K562 (cell line): ENCODE measurements around the gene MAP1LC3A. TPM values are rescaled to one million over a fixed set of nuclear protein-coding genes. Genes with fewer than 3 reads are reported as not detected.

Experiments used
- ATF7 ChIP-seq: fragments of 450-650 bp; IDR thresholded peaks from 2 replicates; pipeline ENCODE4 v1.7.1; 2014; ENCODE audit warnings: mild to moderate bottlenecking, moderate library complexity
- BRF2 ChIP-seq: IDR thresholded peaks from 3 replicates; pipeline ENCODE4 v1.6.1; 2011; ENCODE audit warnings: borderline replicate concordance, mild to moderate bottlenecking; ENCODE audit not compliant: insufficient read length, insufficient read depth
- CTCF ChIP-seq, 3 experiments: IDR thresholded peaks in 2 of 3; conservative IDR thresholded peaks in 1 of 3; 2 replicates each; pipeline ENCODE4 v1.5.1; 2011 to 2012; ENCODE audit warnings: low read length in 3 of 3, mild to moderate bottlenecking in 3 of 3, control low read depth in 2 of 3, improper control_type of control experiment in 1 of 3, inconsistent platforms in 1 of 3, low read depth in 1 of 3, mixed read lengths in 1 of 3, moderate library complexity in 1 of 3; ENCODE audit not compliant: insufficient read depth in 2 of 3
- FOXM1 ChIP-seq, 2 experiments: fragments of 450-650 bp in 1 of 2; sonication (generic) in 1 of 2; formaldehyde crosslinking in 1 of 2; IDR thresholded peaks; 2 replicates each; pipeline versions ENCODE4 v1.6.1 to v1.9.0; 2017 to 2022; ENCODE audit warnings: low read depth in 2 of 2, mild to moderate bottlenecking in 2 of 2, missing genetic modification reagents in 1 of 2, moderate library complexity in 1 of 2
- HIVEP1 ChIP-seq: fragments of 250-450 bp; sonication (Bioruptor Pico); IDR thresholded peaks from 2 replicates; pipeline ENCODE4 v1.4.0; 2020; ENCODE audit warnings: mild to moderate bottlenecking
- JUN ChIP-seq, 2 experiments: sonication (generic) in 1 of 2; formaldehyde crosslinking in 1 of 2; IDR thresholded peaks; 2 replicates each; pipeline versions ENCODE4 v1.6.1 to v1.8.0; 2012 to 2022; ENCODE audit warnings: borderline replicate concordance in 2 of 2, mild to moderate bottlenecking in 2 of 2, improper control_type of control experiment in 1 of 2, low read depth in 1 of 2, low read length in 1 of 2, missing genetic modification reagents in 1 of 2
- MAFF ChIP-seq: IDR thresholded peaks from 2 replicates; pipeline ENCODE4 v1.6.1; 2012; ENCODE audit warnings: low read length, improper control_type of control experiment
- NCOA1 ChIP-seq: fragments of 450-650 bp; IDR thresholded peaks from 2 replicates; pipeline ENCODE4 v1.6.1; 2016; ENCODE audit warnings: low read depth
- POU5F1 ChIP-seq: fragments of 150-350 bp; IDR thresholded peaks from 2 replicates; pipeline ENCODE4 v1.6.1; 2014; ENCODE audit warnings: borderline replicate concordance, low read length, low read depth, mild to moderate bottlenecking; ENCODE audit not compliant: partially characterized antibody
- REST ChIP-seq, 2 experiments: fragments of 450-650 bp; formaldehyde crosslinking in 1 of 2; IDR thresholded peaks; 2 replicates each; pipeline versions ENCODE4 v1.4.0 to v1.6.1; 2014 to 2020; ENCODE audit warnings: mild to moderate bottlenecking in 2 of 2, borderline replicate concordance in 1 of 2, low read depth in 1 of 2
- SMARCE1 ChIP-seq: fragments of 450-650 bp; IDR thresholded peaks from 2 replicates; pipeline ENCODE4 v1.7.1; 2016; ENCODE audit warnings: mild to moderate bottlenecking
- SRSF9 ChIP-seq: fragments of 200-400 bp; formaldehyde crosslinking; IDR thresholded peaks from 2 replicates; pipeline ENCODE4 v1.6.1; 2017; ENCODE audit warnings: low read depth, low read length, borderline replicate concordance
- ZNF133 ChIP-seq: fragments of 250-450 bp; sonication (Bioruptor Pico); IDR thresholded peaks from 2 replicates; pipeline ENCODE4 v1.4.0; 2020; ENCODE audit warnings: mild to moderate bottlenecking
- polyA plus RNA-seq, 8 experiments: library from polyadenylated mRNA; depleted of rRNA in 4 of 8; stranded (reverse) in 5 of 8; unstranded in 3 of 8; fragments of >200 nt; fragmentation: Nextera tagmentation in 2 of 8; fragmentation: Illumina TruSeq in 1 of 8; extraction: Ambion mirVana in 2 of 8; extraction: Trizol in 1 of 8; gene quantifications; 2 replicates each; pipeline versions ENCODE4 v1.2.1 to v1.2.3, GENCODE V29; 2011 to 2014; ENCODE audit warnings: inconsistent platforms in 1 of 8, missing spikeins in 1 of 8
- total RNA-seq, 7 experiments: library from RNA; depleted of rRNA in 6 of 7; stranded (reverse); fragments of >200 nt in 6 of 7; fragmentation: Illumina TruSeq in 2 of 7; extraction: Trizol in 2 of 7; gene quantifications; 2 replicates each; pipeline versions ENCODE4 v1.2.1 to v1.2.3, GENCODE V29; 2011 to 2021; ENCODE audit warnings: low replicate concordance in 1 of 7

Gene MAP1LC3A
- total and polyA plus RNA-seq, 9 of the 15 experiments (the other 6 are each of a cell fraction or from before 2014, with no cell fraction given), result 0.27 to 0.38 TPM; not detected in 7

- TF ChIP-seq ATF7 (no peak), SRSF9 (no peak), HIVEP1 (CRISPR knock-in tag) (no peak), FOXM1 (IDR thresholded peaks at IDR 0.05; ENCODE audit: low read depth) (no peak), FOXM1 (CRISPR knock-in tag; IDR thresholded peaks at IDR 0.05; ENCODE audit: low read depth) (no peak), POU5F1 (no peak), NCOA1 (no peak), CTCF (IDR thresholded peaks at IDR 0.05 in 2 of 3, conservative IDR thresholded peaks at IDR 0.05 in 1 of 3; ENCODE audit: insufficient read depth in 2 of 3, low read depth in 1 of 3, low read length in 3 of 3) (peak in 2 of 3 experiments; percentile 34 to 41; a peak in 2 of 6 replicates), JUN (IDR thresholded peaks at IDR 0.05; ENCODE audit: borderline replicate concordance, low read depth, low read length) (peak; percentile 68; the same call in 1 of the 2 replicates), JUN (CRISPR knock-in tag; IDR thresholded peaks at IDR 0.05; ENCODE audit: borderline replicate concordance) (no peak), ZNF133 (no peak), MAFF (no peak), BRF2 (no peak), SMARCE1 (no peak), REST (IDR thresholded peaks at IDR 0.05; ENCODE audit: borderline replicate concordance) (peak; percentile 44; the same call in 1 of the 2 replicates), REST (CRISPR knock-in tag; IDR thresholded peaks at IDR 0.05; ENCODE audit: low read depth) (no peak)
These were observed 20.9 kb downstream of the MAP1LC3A start (continued) for GRCh38 chr20:34579191-34579978.
